Pancreas (tissue), 10 donors: ENCODE results near the gene COL4A3. TPM values are rescaled to one million over a fixed set of nuclear protein-coding genes. Genes with fewer than 3 reads are reported as not detected.
A peak's percentile ranks its signal among the peaks of the same experiment; 100 is the strongest.

ENCODE experiments used
- ATAC-seq, 4 donors: fragments of 200-7000 bp; cut with Tn5 transposase; one replicate each; pipeline versions ENCODE4 v1.8.0 to v1.9.1; 2020; ENCODE audit warnings: mild to moderate bottlenecking in 4 of 4, moderate library complexity in 4 of 4
- DNase-seq, 6 donors: peaks; one replicate each; pipeline ENCODE4 v3.0.0-alpha.2; 2020
- FAIRE-seq: peaks from 2 replicates; lab custom pipeline; 2012; peaks lifted over from hg19 to GRCh38; lab: Jason Lieb, UNC
- H3K27ac ChIP-seq, 4 donors: fragments of 200-600 bp; sonication (generic); 1 replicate in 3 of 4; 2 replicates in 1 of 4; pipeline versions ENCODE4 v1.5.0 to v1.8.0; 2020
- H3K27me3 ChIP-seq, 4 donors: fragments of 200-600 bp; one replicate each; pipeline ENCODE4 v1.8.0; 2021
- H3K36me3 ChIP-seq, 3 donors: fragments of 200-600 bp; sonication (generic) in 1 of 3; one replicate each; pipeline versions ENCODE4 v1.5.0 to v1.8.0; 2020 to 2021
- H3K4me1 ChIP-seq, 3 donors: fragments of 200-600 bp; one replicate each; pipeline ENCODE4 v1.8.0; 2021
- H3K4me3 ChIP-seq, 4 donors: fragments of 200-600 bp; sonication (generic) in 2 of 4; one replicate each; pipeline versions ENCODE4 v1.5.0 to v1.8.0; 2020 to 2021
- H3K9me3 ChIP-seq, 4 donors: fragments of 200-600 bp; one replicate each; pipeline ENCODE4 v1.8.0; 2021
- WGBS, 2 donors: extraction: QIAGEN DNeasy Blood & Tissue Kit; methylation state at CpG; one replicate each; pipeline ENCODE4 v1.1.7; 2013; 5-methylcytosine and 5-hydroxymethylcytosine counted together
- intact Hi-C, 3 donors: fragments of 100-400 bp; cut with DNase I; formaldehyde crosslinking; loops; one replicate each; pipeline versions ENCODE4 v1.11.1 to v1.14.2; 2022
- polyA plus RNA-seq, 2 donors: library from polyadenylated mRNA; stranded (reverse); fragments of 200-250 nt; gene quantifications; one replicate each; pipeline ENCODE4 v1.2.3, GENCODE V29; 2013
- total RNA-seq, 6 donors: library from RNA; stranded (reverse); fragmentation: NEBNext Ultra II Directional in 4 of 6; extraction: Animal tissue kit (Norgen Biotek cat#: 25700) in 4 of 6; gene quantifications; one replicate each; pipeline versions ENCODE4 v1.2.1 to v1.2.4, GENCODE V29; 2021 to 2023
- TF ChIP-seq, protein P1 (sequence below), 4 donors: fragments of 200-600 bp; sonication (generic) in 3 of 4; IDR thresholded peaks; one replicate each; pipeline versions ENCODE4 v1.5.0 to v1.8.0; 2021; ENCODE audit warnings: antibody characterized with exemption in 4 of 4
- donor health status: healthy with polysubstance abuse.
- donor health status: DM: no; HTN: no; CAD: no; lungs with moderate emphysema.
- donor health status: DM: no; HTN: no; CAD: no.
- donor health status: control.
- donor health status: control.
- donor health status: Bipolar disorder and iron deficiency.
- donor health status: DM: yes; HTN: yes; CAD: no.
- donor health status: DM: no; HTN: no; CAD: no.
- donor health status: DM: no; HTN: no; CAD: no.
- donor health status: DM: yes; HTN: yes; CAD: no.

COL4A3 gene
- total and polyA plus RNA-seq, 8 donors, result 0.38 to 4.9 (median 3.2) TPM

DNA sequence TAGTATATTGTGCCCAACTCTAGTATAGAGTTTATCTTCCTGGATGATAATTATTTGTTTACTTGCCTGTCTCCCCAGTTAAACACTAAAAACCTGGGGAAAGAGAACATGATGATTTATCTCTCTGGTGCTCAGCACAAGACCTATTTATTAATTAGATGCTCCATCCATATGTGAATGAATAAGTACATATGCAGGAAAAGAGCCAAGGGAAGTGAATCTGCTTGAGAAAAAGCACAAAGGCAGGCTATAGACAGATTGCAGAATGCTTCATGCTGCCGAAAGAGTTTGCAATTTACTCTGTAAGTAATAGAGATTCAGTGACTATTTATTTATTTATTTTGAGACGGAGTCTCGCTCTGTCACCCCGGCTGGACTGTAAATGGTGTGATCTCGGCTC lies 123.3 kb downstream of the COL4A3 start:
- WGBS, 2 donors, result 92 to 93% methylated on average over 5 of the region's 5 CpGs
- TF ChIP-seq, protein P1, sequence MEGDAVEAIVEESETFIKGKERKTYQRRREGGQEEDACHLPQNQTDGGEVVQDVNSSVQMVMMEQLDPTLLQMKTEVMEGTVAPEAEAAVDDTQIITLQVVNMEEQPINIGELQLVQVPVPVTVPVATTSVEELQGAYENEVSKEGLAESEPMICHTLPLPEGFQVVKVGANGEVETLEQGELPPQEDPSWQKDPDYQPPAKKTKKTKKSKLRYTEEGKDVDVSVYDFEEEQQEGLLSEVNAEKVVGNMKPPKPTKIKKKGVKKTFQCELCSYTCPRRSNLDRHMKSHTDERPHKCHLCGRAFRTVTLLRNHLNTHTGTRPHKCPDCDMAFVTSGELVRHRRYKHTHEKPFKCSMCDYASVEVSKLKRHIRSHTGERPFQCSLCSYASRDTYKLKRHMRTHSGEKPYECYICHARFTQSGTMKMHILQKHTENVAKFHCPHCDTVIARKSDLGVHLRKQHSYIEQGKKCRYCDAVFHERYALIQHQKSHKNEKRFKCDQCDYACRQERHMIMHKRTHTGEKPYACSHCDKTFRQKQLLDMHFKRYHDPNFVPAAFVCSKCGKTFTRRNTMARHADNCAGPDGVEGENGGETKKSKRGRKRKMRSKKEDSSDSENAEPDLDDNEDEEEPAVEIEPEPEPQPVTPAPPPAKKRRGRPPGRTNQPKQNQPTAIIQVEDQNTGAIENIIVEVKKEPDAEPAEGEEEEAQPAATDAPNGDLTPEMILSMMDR (IDR thresholded peaks at IDR 0.05), result no peak
- no peak overlapping the region for H3K4me3 ChIP-seq
- DNase-seq (no peak), FAIRE-seq (no peak), ATAC-seq (no peak)
- intact Hi-C loops, result no loop called here
- no peaks in the 10 kb centered on the region for H3K9me3 ChIP-seq
- H3K27ac ChIP-seq, result no peak overlapping the region
- peaks cover 2 to 4% (median 4%) of the 10 kb centered on the region in 3 donors for H3K4me1 ChIP-seq
- H3K27me3 ChIP-seq, result no peaks in the 10 kb centered on the region
- H3K36me3 ChIP-seq, result no peaks in the 10 kb centered on the region

DNA sequence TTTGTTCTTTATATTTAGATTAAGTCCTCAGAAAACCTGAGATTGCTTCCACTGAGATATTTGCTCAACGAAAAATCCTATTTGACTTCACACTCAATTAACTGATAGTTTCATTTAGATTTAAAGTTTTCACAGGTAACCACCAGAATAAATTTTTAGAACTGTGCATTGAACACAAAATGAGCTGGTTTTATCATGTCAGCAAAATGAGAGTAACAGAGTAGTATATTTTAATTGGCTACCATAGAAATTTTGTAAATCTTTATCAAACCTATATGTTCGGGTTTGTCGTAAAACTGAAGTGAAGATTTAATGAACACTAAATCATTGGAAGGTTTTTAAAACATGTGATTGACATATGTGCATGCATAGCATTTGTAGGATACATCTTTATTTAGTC lies 127.9 kb downstream of the COL4A3 start:
- Histone ChIP-seq H3K9me3 (no peaks in the 10 kb centered on the region), H3K36me3 (no peaks in the 10 kb centered on the region), H3K27ac (no peak overlapping the region), H3K27me3 (no peaks in the 10 kb centered on the region), H3K4me3 (no peak overlapping the region), H3K4me1 (peaks cover 11 to 14% (median 14%) of the 10 kb centered on the region in 3 donors)
- ATAC-seq (no peak), FAIRE-seq (no peak), DNase-seq (no peak)
- WGBS, 2 donors, result 77 to 79% methylated on average over 3 of the region's 3 CpGs
- intact Hi-C loops, result no loop called here
- TF ChIP-seq, protein P1 (IDR thresholded peaks at IDR 0.05), result no peak

DNA sequence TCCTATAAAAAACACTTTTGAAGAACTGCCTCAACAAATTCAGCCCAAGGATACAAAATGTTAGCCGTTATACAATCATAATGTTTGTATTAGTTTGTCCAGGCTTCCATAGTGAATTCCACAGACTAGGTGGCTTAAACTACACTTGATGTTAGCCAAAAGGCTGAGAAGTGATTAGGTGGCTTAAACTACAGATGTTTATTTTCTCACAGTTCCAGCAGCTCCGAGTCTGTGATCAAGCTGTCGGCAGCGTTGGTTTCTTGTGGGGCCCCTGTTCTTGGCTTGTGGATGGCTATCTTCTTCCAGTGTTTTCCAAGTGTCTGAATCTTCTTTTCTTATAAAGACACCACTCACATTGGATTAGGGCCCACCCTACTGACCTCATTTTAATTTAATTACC lies 129.1 kb downstream of the COL4A3 start:
- WGBS, 2 donors, result 45% methylated on average over 4 of the region's 4 CpGs
- ATAC-seq (peak; percentile 89 to 96 (median 93)), DNase-seq (peak in 4 of 6 donors; percentile 25 to 48 (median 34)), FAIRE-seq (no peak)
- TF ChIP-seq, protein P1 (IDR thresholded peaks at IDR 0.05), result no peak
- Histone ChIP-seq H3K27me3 (no peaks in the 10 kb centered on the region), H3K9me3 (no peaks in the 10 kb centered on the region), H3K36me3 (no peaks in the 10 kb centered on the region), H3K4me3 (no peak overlapping the region), H3K27ac (peak overlapping the region in 3 of 4 donors; percentile 39 to 55 (median 53)), H3K4me1 (peaks cover 12 to 14% (median 14%) of the 10 kb centered on the region in 3 donors)
- intact Hi-C loops, result no loop called here

DNA sequence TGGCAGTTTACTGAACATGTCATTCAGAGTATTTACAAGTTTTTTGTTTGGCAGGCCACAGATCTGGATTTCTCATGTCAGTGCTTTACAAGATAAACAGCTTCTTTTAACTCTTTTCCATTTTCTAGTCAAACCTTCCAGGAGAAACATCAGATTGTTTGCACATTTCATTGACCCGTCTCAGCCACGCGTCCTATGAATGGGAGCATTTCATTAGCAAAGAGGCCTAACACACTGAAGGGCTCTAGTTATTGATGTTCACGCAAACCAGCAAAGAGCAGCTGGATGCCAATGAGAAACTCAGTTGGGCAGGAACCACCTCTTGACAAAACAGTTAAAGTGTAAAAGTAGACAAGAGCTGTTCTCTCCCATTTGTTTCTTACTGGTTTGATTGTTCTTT lies 131.4 kb downstream of the COL4A3 start:
- Histone ChIP-seq H3K9me3 (no peaks in the 10 kb centered on the region), H3K4me3 (no peak overlapping the region), H3K4me1 (peaks cover 12 to 14% (median 14%) of the 10 kb centered on the region in 3 donors), H3K36me3 (no peaks in the 10 kb centered on the region), H3K27ac (no peak overlapping the region), H3K27me3 (no peaks in the 10 kb centered on the region)
- intact Hi-C loops, result no loop called here
- no peak for FAIRE-seq
- 80 to 86% methylated on average over 4 of the region's 4 CpGs for WGBS, 2 donors
- ATAC-seq, result no peak
- TF ChIP-seq, protein P1 (IDR thresholded peaks at IDR 0.05), result no peak
- no peak for DNase-seq

DNA sequence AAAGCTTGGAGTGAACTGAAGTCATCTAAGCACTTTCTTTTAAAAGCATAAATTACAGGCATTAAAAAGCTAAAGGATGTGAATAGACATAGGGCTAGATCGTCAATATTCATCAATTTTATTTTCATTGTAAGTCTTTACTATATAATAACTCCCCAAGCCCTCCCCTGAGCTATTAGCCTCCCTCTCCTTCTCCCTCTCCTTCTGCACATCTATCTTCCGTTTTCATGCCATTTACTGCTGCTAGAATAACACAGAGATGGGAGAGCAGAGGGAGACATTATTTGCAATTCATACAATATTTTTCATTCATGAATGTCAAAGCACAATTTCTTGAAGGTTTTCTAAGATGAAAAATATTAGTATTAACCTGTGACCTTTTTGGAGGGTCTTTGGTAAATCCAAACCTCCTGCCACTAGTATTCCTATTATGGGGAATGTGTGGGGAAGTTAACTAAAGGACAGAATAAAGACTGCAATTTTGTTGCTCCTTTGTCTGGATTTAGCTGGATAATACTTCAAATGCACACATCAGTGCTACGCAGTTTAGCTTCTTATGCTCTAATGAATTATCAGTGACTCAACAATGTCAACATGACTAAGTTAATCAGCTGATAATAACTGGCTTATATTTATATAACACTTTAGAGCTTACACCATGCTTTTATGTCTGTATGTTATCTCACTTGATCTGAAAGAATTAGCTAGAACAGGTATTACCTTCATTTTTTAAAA lies 132.4 kb downstream of the COL4A3 start:
- 74% methylated on average over 3 of the region's 3 CpGs for WGBS, 2 donors
- no peak overlapping the region for H3K4me3 ChIP-seq
- H3K27ac ChIP-seq, result no peak overlapping the region
- intact Hi-C loops, result no loop called here
- ATAC-seq (peak in 3 of 4 donors; percentile 37 to 78 (median 67)), FAIRE-seq (no peak), DNase-seq (no peak)
- H3K27me3 ChIP-seq, result no peaks in the 10 kb centered on the region
- H3K36me3 ChIP-seq, result no peaks in the 10 kb centered on the region
- peaks cover 12 to 14% (median 14%) of the 10 kb centered on the region in 3 donors for H3K4me1 ChIP-seq
- TF ChIP-seq, protein P1 (IDR thresholded peaks at IDR 0.05), result no peak
- no peaks in the 10 kb centered on the region for H3K9me3 ChIP-seq
